Muscle of leg (tissue), 11 donors: ENCODE results near the gene MTAP. TPM values are rescaled to one million over a fixed set of nuclear protein-coding genes. Genes with fewer than 3 reads are reported as not detected.

ENCODE experiments used
- DNase-seq: peaks from one replicate; pipeline ENCODE4 v3.0.0; 2013
- H3K27ac ChIP-seq: one replicate; pipeline ENCODE4 v1.5.1; 2013; ENCODE audit warnings: mild to moderate bottlenecking, low read length, control low read depth
- H3K27me3 ChIP-seq: one replicate; pipeline ENCODE4 v1.6.1; 2013; ENCODE audit warnings: low read length; ENCODE audit not compliant: control insufficient read depth, insufficient read depth
- H3K36me3 ChIP-seq: one replicate; pipeline ENCODE4 v1.6.1; 2013; ENCODE audit warnings: low read length; ENCODE audit not compliant: control insufficient read depth, insufficient read depth
- H3K4me1 ChIP-seq: one replicate; pipeline ENCODE4 v1.6.1; 2013; ENCODE audit warnings: low read length; ENCODE audit not compliant: control insufficient read depth, insufficient read depth
- H3K4me3 ChIP-seq: one replicate; pipeline ENCODE4 v1.5.1; 2013; ENCODE audit warnings: low read length, control low read depth
- H3K9me3 ChIP-seq: replicated peaks from 2 replicates; pipeline ENCODE4 v1.6.1; 2013; ENCODE audit warnings: low read depth, low read length; ENCODE audit not compliant: control insufficient read depth
- WGBS: methylation state at CpG from one replicate; pipeline ENCODE4 v1.1.5; 2013; ENCODE audit warnings: missing lambda C conversion rate; ENCODE audit not compliant: insufficient coverage; 5-methylcytosine and 5-hydroxymethylcytosine counted together
- polyA plus RNA-seq, 8 donors: library from polyadenylated mRNA; unstranded; fragments of 120-200 nt; gene quantifications; one replicate each; pipeline versions ENCODE4 v1.2.1 to v1.2.3, GENCODE V29; 2013; ENCODE audit warnings: inconsistent platforms in 1 of 8, low replicate concordance in 1 of 8; ENCODE audit not compliant: insufficient read length in 8 of 8, insufficient read depth in 1 of 8
- total RNA-seq: library from RNA; stranded (reverse); fragments of 120-200 nt; gene quantifications from one replicate; pipeline ENCODE4 v1.2.4, GENCODE V29; 2013

The MTAP gene
- total and polyA plus RNA-seq, 9 donors: 16.1 to 27.0 (median 23.0) TPM

- peaks cover 13% of the 10 kb centered on the region for H3K4me1 ChIP-seq
- no peak overlapping the region for H3K4me3 ChIP-seq
- H3K36me3 ChIP-seq: no peaks in the 10 kb centered on the region
- WGBS: 1% methylated on average over 39 of the region's 45 CpGs
- no peak for DNase-seq
- H3K27me3 ChIP-seq: peaks cover 77% of the 10 kb centered on the region
- H3K9me3 ChIP-seq: no peaks in the 10 kb centered on the region
- H3K27ac ChIP-seq: no peak overlapping the region
Observed at GRCh38 chr9:21970800-21971640, 168.6 kb downstream of the MTAP start.

GRCh38 chr9:21972361-21972760, 169.9 kb downstream of the MTAP start:
- no peak overlapping the region for H3K4me3 ChIP-seq
- peaks cover 75% of the 10 kb centered on the region for H3K27me3 ChIP-seq
- no peaks in the 10 kb centered on the region for H3K9me3 ChIP-seq
- peaks cover 13% of the 10 kb centered on the region for H3K4me1 ChIP-seq
- no peak overlapping the region for H3K27ac ChIP-seq
- no peak for DNase-seq
- no peaks in the 10 kb centered on the region for H3K36me3 ChIP-seq

GRCh38 chr9:21974343-21974721, 171.9 kb downstream of the MTAP start:
- Histone ChIP-seq H3K36me3 (no peaks in the 10 kb centered on the region), H3K4me1 (peaks cover 13% of the 10 kb centered on the region), H3K9me3 (no peaks in the 10 kb centered on the region), H3K27me3 (peaks cover 64% of the 10 kb centered on the region), H3K4me3 (peak overlapping the region; percentile 30), H3K27ac (no peak overlapping the region)
- DNase-seq: no peak
- 2% methylated on average over 21 of the region's 21 CpGs for WGBS

GRCh38 chr9:21974722-21975409, 172.4 kb downstream of the MTAP start:
- peak; percentile 21 for DNase-seq
- 0% methylated on average over 36 of the region's 51 CpGs for WGBS
- Histone ChIP-seq H3K27ac (no peak overlapping the region), H3K4me1 (peaks cover 13% of the 10 kb centered on the region), H3K27me3 (peaks cover 61% of the 10 kb centered on the region), H3K4me3 (peak overlapping the region; percentile 30), H3K36me3 (no peaks in the 10 kb centered on the region), H3K9me3 (no peaks in the 10 kb centered on the region)

- H3K9me3 ChIP-seq: no peaks in the 10 kb centered on the region
- DNase-seq: no peak
- H3K4me1 ChIP-seq: peaks cover 13% of the 10 kb centered on the region
- 15% methylated on average over 6 of the region's 19 CpGs for WGBS
- H3K4me3 ChIP-seq: no peak overlapping the region
- peaks cover 51% of the 10 kb centered on the region for H3K27me3 ChIP-seq
- H3K36me3 ChIP-seq: no peaks in the 10 kb centered on the region
- no peak overlapping the region for H3K27ac ChIP-seq
Observed at GRCh38 chr9:21976334-21976875, 174.0 kb downstream of the MTAP start.

GRCh38 chr9:21982391-21982790, 180.0 kb downstream of the MTAP start:
- Histone ChIP-seq H3K27me3 (peaks cover 15% of the 10 kb centered on the region), H3K4me1 (no peaks in the 10 kb centered on the region), H3K36me3 (no peaks in the 10 kb centered on the region), H3K27ac (no peak overlapping the region), H3K9me3 (no peaks in the 10 kb centered on the region), H3K4me3 (no peak overlapping the region)
- no peak for DNase-seq
- WGBS: no CpG with 5 or more reads among the region's 1 CpG

GRCh38 chr9:21982861-21983560, 180.6 kb downstream of the MTAP start:
- H3K4me1 ChIP-seq: no peaks in the 10 kb centered on the region
- DNase-seq: no peak
- no peak overlapping the region for H3K4me3 ChIP-seq
- peaks cover 13% of the 10 kb centered on the region for H3K27me3 ChIP-seq
- no peak overlapping the region for H3K27ac ChIP-seq
- no peaks in the 10 kb centered on the region for H3K36me3 ChIP-seq
- no peaks in the 10 kb centered on the region for H3K9me3 ChIP-seq
- WGBS: no CpG with 5 or more reads among the region's 1 CpG

- H3K36me3 ChIP-seq: no peaks in the 10 kb centered on the region
- no peak overlapping the region for H3K27ac ChIP-seq
- H3K4me1 ChIP-seq: no peaks in the 10 kb centered on the region
- H3K4me3 ChIP-seq: no peak overlapping the region
- DNase-seq: no peak
- peaks cover 14% of the 10 kb centered on the region for H3K27me3 ChIP-seq
- no CpG with 5 or more reads among the region's 1 CpG for WGBS
- no peaks in the 10 kb centered on the region for H3K9me3 ChIP-seq
Observed at GRCh38 chr9:21983561-21983935, 181.1 kb downstream of the MTAP start.

GRCh38 chr9:21984101-21984500, 181.7 kb downstream of the MTAP start:
- Histone ChIP-seq H3K27ac (no peak overlapping the region), H3K4me1 (no peaks in the 10 kb centered on the region), H3K4me3 (no peak overlapping the region), H3K9me3 (no peaks in the 10 kb centered on the region), H3K27me3 (peaks cover 11% of the 10 kb centered on the region), H3K36me3 (no peaks in the 10 kb centered on the region)
- no peak for DNase-seq
